Measurements from ENCODE around the gene SIMC1.

DNA sequence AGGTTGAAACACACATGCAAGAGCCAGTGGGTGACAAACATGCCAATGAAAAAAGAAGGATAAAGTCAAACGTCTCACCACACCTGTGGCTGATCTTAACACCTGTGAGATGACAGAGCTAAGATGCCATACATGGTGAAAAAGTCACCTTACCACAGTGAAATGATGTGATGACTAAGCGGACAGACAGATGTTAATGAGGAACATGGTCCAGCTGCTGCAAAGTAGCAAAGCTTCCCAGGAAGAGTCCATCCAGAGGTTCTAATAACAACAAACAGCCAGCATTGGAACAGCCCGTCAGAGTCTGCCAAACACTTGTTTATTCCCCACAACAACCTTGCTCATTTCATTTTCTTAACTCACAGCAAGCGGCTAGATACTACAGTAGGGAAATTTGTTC lies 121.4 kb downstream of the SIMC1 start:
- TF ChIP-seq, protein P1, sequence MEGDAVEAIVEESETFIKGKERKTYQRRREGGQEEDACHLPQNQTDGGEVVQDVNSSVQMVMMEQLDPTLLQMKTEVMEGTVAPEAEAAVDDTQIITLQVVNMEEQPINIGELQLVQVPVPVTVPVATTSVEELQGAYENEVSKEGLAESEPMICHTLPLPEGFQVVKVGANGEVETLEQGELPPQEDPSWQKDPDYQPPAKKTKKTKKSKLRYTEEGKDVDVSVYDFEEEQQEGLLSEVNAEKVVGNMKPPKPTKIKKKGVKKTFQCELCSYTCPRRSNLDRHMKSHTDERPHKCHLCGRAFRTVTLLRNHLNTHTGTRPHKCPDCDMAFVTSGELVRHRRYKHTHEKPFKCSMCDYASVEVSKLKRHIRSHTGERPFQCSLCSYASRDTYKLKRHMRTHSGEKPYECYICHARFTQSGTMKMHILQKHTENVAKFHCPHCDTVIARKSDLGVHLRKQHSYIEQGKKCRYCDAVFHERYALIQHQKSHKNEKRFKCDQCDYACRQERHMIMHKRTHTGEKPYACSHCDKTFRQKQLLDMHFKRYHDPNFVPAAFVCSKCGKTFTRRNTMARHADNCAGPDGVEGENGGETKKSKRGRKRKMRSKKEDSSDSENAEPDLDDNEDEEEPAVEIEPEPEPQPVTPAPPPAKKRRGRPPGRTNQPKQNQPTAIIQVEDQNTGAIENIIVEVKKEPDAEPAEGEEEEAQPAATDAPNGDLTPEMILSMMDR (IDR thresholded peaks at IDR 0.05; ENCODE audit: low read length), result no peak
- TF ChIP-seq EZH2phosphoT487 (IDR thresholded peaks at IDR 0.05; ENCODE audit: low read length), result no peak
- no peak for TF ChIP-seq EZH2 (optimal IDR thresholded peaks at IDR 0.05; ENCODE audit: low read depth, low read length)

Measured in MM.1S (cell line).